Activated T-cell treated with anti-CD3 and anti-CD28 coated beads, Interleukin-2, amount 50 U/mL, for 4 hours (primary cell): Measurements from ENCODE around the gene EPN3. TPM values are rescaled to one million over a fixed set of nuclear protein-coding genes. Genes with fewer than 3 reads are reported as not detected.

Experiments used
- ATAC-seq, 2 donors: fragments of 200-7000 bp; cut with Tn5 transposase; one replicate each; pipeline ENCODE4 v1.10.0; 2021
- DNase-seq: peaks from one replicate; pipeline ENCODE4 v3.0.0-alpha.2; 2020
- H3K27me3 Mint-ChIP-seq: one replicate; pipeline ENCODE4 v1.8.0; 2021; ENCODE audit warnings: low read depth, mixed read lengths
- H3K36me3 Mint-ChIP-seq: one replicate; pipeline ENCODE4 v1.8.0; 2022; ENCODE audit warnings: mixed read lengths; ENCODE audit not compliant: insufficient read depth
- H3K4me1 Mint-ChIP-seq: one replicate; pipeline ENCODE4 v1.8.0; 2021; ENCODE audit warnings: low read depth, mixed read lengths
- H3K4me3 Mint-ChIP-seq: one replicate; pipeline ENCODE4 v1.8.0; 2021; ENCODE audit warnings: mild to moderate bottlenecking, moderate library complexity, mixed read lengths
- H3K9me3 Mint-ChIP-seq: one replicate; pipeline ENCODE4 v1.8.0; 2021; ENCODE audit warnings: mixed read lengths
- total RNA-seq, 3 donors: library from RNA; stranded (reverse); gene quantifications; one replicate each; pipeline ENCODE4 v1.2.1, GENCODE V29; 2021

The EPN3 gene
- total RNA-seq = under 1 TPM in 1 of 3 donors, not detected in 2; 0.30 TPM

GRCh38 chr17:50532452-50533024, at the start of gene EPN3:
EPN3 (plus strand) TSS chr17:50532735; CDS start chr17:50536557, 3,822 bp downstream.
- H3K4me1 Mint-ChIP-seq = peaks cover 14% of the 10 kb centered on the region
- no peaks in the 10 kb centered on the region for H3K36me3 Mint-ChIP-seq
- H3K9me3 Mint-ChIP-seq = no peaks in the 10 kb centered on the region
- ATAC-seq (peak in 1 of 2 donors; percentile 25), DNase-seq (no peak)
- H3K4me3 Mint-ChIP-seq = no peak within 1 kb of the TSS
- H3K27me3 Mint-ChIP-seq = peaks cover 71% of the 10 kb centered on the region

- peaks cover 23% of the 10 kb centered on the region for H3K36me3 Mint-ChIP-seq
- no peaks in the 10 kb centered on the region for H3K27me3 Mint-ChIP-seq
- ATAC-seq = no peak
- H3K4me1 Mint-ChIP-seq = peaks cover 22% of the 10 kb centered on the region
- no peak for DNase-seq
- H3K4me3 Mint-ChIP-seq = no peak overlapping the region
- no peaks in the 10 kb centered on the region for H3K9me3 Mint-ChIP-seq
These were observed 49.3 kb upstream of the EPN3 start for GRCh38 chr17:50483266-50483665.

GRCh38 chr17:50484386-50485155, 48.0 kb upstream of the EPN3 start:
- Mint-ChIP-seq H3K4me1 (peaks cover 16% of the 10 kb centered on the region), H3K9me3 (no peaks in the 10 kb centered on the region), H3K27me3 (no peaks in the 10 kb centered on the region), H3K36me3 (peaks cover 23% of the 10 kb centered on the region), H3K4me3 (no peak overlapping the region)
- no peak for DNase-seq
- no peak for ATAC-seq

- no peak for DNase-seq
- peak; percentile 73 to 76 for ATAC-seq
- H3K27me3 Mint-ChIP-seq = no peaks in the 10 kb centered on the region
- H3K9me3 Mint-ChIP-seq = no peaks in the 10 kb centered on the region
- H3K36me3 Mint-ChIP-seq = peaks cover 25% of the 10 kb centered on the region
- H3K4me1 Mint-ChIP-seq = peaks cover 2% of the 10 kb centered on the region
- H3K4me3 Mint-ChIP-seq = no peak overlapping the region
These were observed 45.1 kb upstream of the EPN3 start for GRCh38 chr17:50487213-50488096.

GRCh38 chr17:50488880-50489279, 43.7 kb upstream of the EPN3 start:
- H3K4me3 Mint-ChIP-seq = no peak overlapping the region
- DNase-seq (no peak), ATAC-seq (no peak)
- no peaks in the 10 kb centered on the region for H3K9me3 Mint-ChIP-seq
- H3K4me1 Mint-ChIP-seq = no peaks in the 10 kb centered on the region
- H3K36me3 Mint-ChIP-seq = peaks cover 15% of the 10 kb centered on the region
- H3K27me3 Mint-ChIP-seq = no peaks in the 10 kb centered on the region

GRCh38 chr17:50491505-50491904, 41.0 kb upstream of the EPN3 start:
- Mint-ChIP-seq H3K27me3 (no peaks in the 10 kb centered on the region), H3K36me3 (peaks cover 2% of the 10 kb centered on the region), H3K4me1 (no peaks in the 10 kb centered on the region), H3K9me3 (no peaks in the 10 kb centered on the region), H3K4me3 (no peak overlapping the region)
- DNase-seq (no peak), ATAC-seq (no peak)

GRCh38 chr17:50492214-50492613, 40.3 kb upstream of the EPN3 start:
- no peak overlapping the region for H3K4me3 Mint-ChIP-seq
- H3K9me3 Mint-ChIP-seq = no peaks in the 10 kb centered on the region
- no peak for ATAC-seq
- H3K27me3 Mint-ChIP-seq = no peaks in the 10 kb centered on the region
- DNase-seq = no peak
- peaks cover 2% of the 10 kb centered on the region for H3K36me3 Mint-ChIP-seq
- H3K4me1 Mint-ChIP-seq = no peaks in the 10 kb centered on the region

- no peak overlapping the region for H3K4me3 Mint-ChIP-seq
- peaks cover 2% of the 10 kb centered on the region for H3K27me3 Mint-ChIP-seq
- H3K9me3 Mint-ChIP-seq = no peaks in the 10 kb centered on the region
- ATAC-seq (no peak), DNase-seq (no peak)
- H3K36me3 Mint-ChIP-seq = peaks cover 2% of the 10 kb centered on the region
- no peaks in the 10 kb centered on the region for H3K4me1 Mint-ChIP-seq
These were observed 38.8 kb upstream of the EPN3 start for GRCh38 chr17:50493744-50494143.

GRCh38 chr17:50495217-50495823, 37.2 kb upstream of the EPN3 start:
- peaks cover 2% of the 10 kb centered on the region for H3K36me3 Mint-ChIP-seq
- DNase-seq (no peak), ATAC-seq (no peak)
- no peaks in the 10 kb centered on the region for H3K9me3 Mint-ChIP-seq
- no peak overlapping the region for H3K4me3 Mint-ChIP-seq
- H3K27me3 Mint-ChIP-seq = peaks cover 2% of the 10 kb centered on the region
- H3K4me1 Mint-ChIP-seq = no peaks in the 10 kb centered on the region

- Mint-ChIP-seq H3K27me3 (peaks cover 2% of the 10 kb centered on the region), H3K9me3 (no peaks in the 10 kb centered on the region), H3K36me3 (peaks cover 2% of the 10 kb centered on the region), H3K4me1 (no peaks in the 10 kb centered on the region), H3K4me3 (no peak overlapping the region)
- no peak for ATAC-seq
- no peak for DNase-seq
These were observed 36.6 kb upstream of the EPN3 start for GRCh38 chr17:50495918-50496317.

- Mint-ChIP-seq H3K9me3 (no peaks in the 10 kb centered on the region), H3K4me3 (no peak overlapping the region), H3K4me1 (no peaks in the 10 kb centered on the region), H3K36me3 (no peaks in the 10 kb centered on the region), H3K27me3 (peaks cover 2% of the 10 kb centered on the region)
- DNase-seq = no peak
- no peak for ATAC-seq
These were observed 34.3 kb upstream of the EPN3 start for GRCh38 chr17:50498021-50498874.

GRCh38 chr17:50499270-50499669, 33.3 kb upstream of the EPN3 start:
- peaks cover 5% of the 10 kb centered on the region for H3K4me1 Mint-ChIP-seq
- DNase-seq = no peak
- H3K36me3 Mint-ChIP-seq = no peaks in the 10 kb centered on the region
- H3K4me3 Mint-ChIP-seq = no peak overlapping the region
- no peaks in the 10 kb centered on the region for H3K9me3 Mint-ChIP-seq
- peaks cover 2% of the 10 kb centered on the region for H3K27me3 Mint-ChIP-seq
- no peak for ATAC-seq

- no peaks in the 10 kb centered on the region for H3K9me3 Mint-ChIP-seq
- peaks cover 8% of the 10 kb centered on the region for H3K4me1 Mint-ChIP-seq
- no peaks in the 10 kb centered on the region for H3K36me3 Mint-ChIP-seq
- no peak overlapping the region for H3K4me3 Mint-ChIP-seq
- no peak for ATAC-seq
- H3K27me3 Mint-ChIP-seq = peaks cover 2% of the 10 kb centered on the region
- DNase-seq = no peak
These were observed 32.8 kb upstream of the EPN3 start for GRCh38 chr17:50499721-50500120.
